Stimulated activated CD4-positive, alpha-beta T cell treated with anti-CD3 and anti-CD28 coated beads, Interleukin-1b, Interleukin-23, amount 100 ng/mL, for 1 hour (primary cell): ENCODE results near the gene RASA2.

Experiments used
- DNase-seq, 2 donors: peaks; one replicate each; pipeline ENCODE4 v3.0.0-alpha.2; 2020; ENCODE audit warnings: low read depth in 2 of 2

The RASA2 gene

GRCh38 chr3:141646760-141647561 lies 160.1 kb downstream of the RASA2 start:
- no peak for DNase-seq

GRCh38 chr3:141647562-141647915 lies 160.7 kb downstream of the RASA2 start:
- DNase-seq = no peak

GRCh38 chr3:141648055-141648910 lies 161.5 kb downstream of the RASA2 start:
- no peak for DNase-seq

GRCh38 chr3:141649871-141650270 lies 163.0 kb downstream of the RASA2 start:
- DNase-seq = no peak

GRCh38 chr3:141650783-141651182 lies 164.0 kb downstream of the RASA2 start:
- DNase-seq = no peak

GRCh38 chr3:141651409-141651808 lies 164.6 kb downstream of the RASA2 start:
- no peak for DNase-seq

GRCh38 chr3:141652349-141652748 lies 165.5 kb downstream of the RASA2 start:
- no peak for DNase-seq

GRCh38 chr3:141653847-141654246 lies 167.0 kb downstream of the RASA2 start:
- DNase-seq = no peak

GRCh38 chr3:141655801-141656200 lies 169.0 kb downstream of the RASA2 start:
- DNase-seq = no peak

- no peak for DNase-seq
These were observed 169.9 kb downstream of the RASA2 start for GRCh38 chr3:141656771-141657170.

GRCh38 chr3:141657516-141657915 lies 170.7 kb downstream of the RASA2 start:
- DNase-seq = no peak

- DNase-seq = no peak
These were observed 173.2 kb downstream of the RASA2 start for GRCh38 chr3:141659821-141660613.

- DNase-seq = no peak
These were observed 173.8 kb downstream of the RASA2 start for GRCh38 chr3:141660614-141660947.

GRCh38 chr3:141661229-141662196 lies 174.7 kb downstream of the RASA2 start:
- DNase-seq = no peak

GRCh38 chr3:141663993-141664392 lies 177.2 kb downstream of the RASA2 start:
- no peak for DNase-seq
